ENCODE data around the gene MAST4. TPM values are rescaled to one million over a fixed set of nuclear protein-coding genes. Genes with fewer than 3 reads are reported as not detected.

Gene MAST4
- total and polyA plus RNA-seq, 2 donors (not counting 1 experiment from before 2014, with no cell fraction given) = 7.0 to 15.2 TPM

DNA sequence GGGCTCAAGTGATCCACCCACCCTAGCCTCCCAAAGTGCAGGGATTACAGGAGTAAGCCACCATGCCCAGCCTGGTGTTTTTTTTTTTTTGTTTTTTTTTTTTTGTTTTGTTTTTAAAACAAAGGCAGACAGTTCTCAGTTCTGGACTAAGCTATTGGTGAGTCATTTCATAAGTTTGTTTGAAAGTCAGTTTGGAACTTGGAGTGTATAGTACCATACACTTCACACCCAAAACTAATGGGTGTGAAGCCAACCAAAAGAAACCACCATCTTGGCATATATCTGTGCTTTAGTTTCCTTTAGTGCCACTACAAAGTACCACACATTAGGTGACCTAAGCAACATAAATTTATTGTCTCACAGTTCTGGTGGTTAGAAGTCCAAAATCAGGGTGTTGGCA is 13.4 kb downstream of the MAST4 start:
- H2AFZ ChIP-seq (ENCODE audit: low read length) = no peak overlapping the region
- no peaks in the 10 kb centered on the region for H3K79me2 ChIP-seq (ENCODE audit: control insufficient read depth, insufficient read depth, low read length)
- H3K4me2 ChIP-seq (ENCODE audit: extremely low read depth, insufficient read depth, low read length) = no peak overlapping the region
- H4K20me1 ChIP-seq (ENCODE audit: control insufficient read depth, extremely low read depth, insufficient read depth, low read length) = no peaks in the 10 kb centered on the region
- no peaks in the 10 kb centered on the region for H3K4me1 ChIP-seq (ENCODE audit: control insufficient read depth, extremely low read depth, insufficient read depth, low read length)
- H3K27me3 ChIP-seq (ENCODE audit: control insufficient read depth, insufficient read depth, low read length) = no peaks in the 10 kb centered on the region
- no peak for DNase-seq (ENCODE audit: low read depth in 2 of 2)
- H3K4me3 ChIP-seq (replicated peaks in 1 of 4; ENCODE audit: control extremely low read depth in 1 of 4, insufficient read depth in 1 of 4, low read depth in 3 of 4, low read length in 4 of 4) = no peak overlapping the region
- TF ChIP-seq EZH2 (IDR thresholded peaks at IDR 0.05; ENCODE audit: low read length, missing control alignments) (no peak), CTCF (conservative IDR thresholded peaks at IDR 0.05 in 1 of 2, IDR thresholded peaks at IDR 0.05 in 1 of 2; ENCODE audit: low read depth in 1 of 2, low read length in 2 of 2) (no peak)
- H3K36me3 ChIP-seq (ENCODE audit: control insufficient read depth, insufficient read depth, low read length) = no peaks in the 10 kb centered on the region
- no peaks in the 10 kb centered on the region for H3K9me3 ChIP-seq (ENCODE audit: control insufficient read depth, insufficient read depth, low read depth, low read length)
- no peak overlapping the region for H3K9ac ChIP-seq (ENCODE audit: insufficient read depth, low read length)
- no peak overlapping the region for H3K27ac ChIP-seq (ENCODE audit: insufficient read depth, low read length)

GRCh38 chr5:66612226-66612625 is 16.0 kb downstream of the MAST4 start:
- H3K27ac ChIP-seq (ENCODE audit: insufficient read depth, low read length) = no peak overlapping the region
- no peaks in the 10 kb centered on the region for H3K79me2 ChIP-seq (ENCODE audit: control insufficient read depth, insufficient read depth, low read length)
- TF ChIP-seq EZH2 (IDR thresholded peaks at IDR 0.05; ENCODE audit: low read length, missing control alignments) (no peak), CTCF (conservative IDR thresholded peaks at IDR 0.05 in 1 of 2, IDR thresholded peaks at IDR 0.05 in 1 of 2; ENCODE audit: low read depth in 1 of 2, low read length in 2 of 2) (no peak)
- no peak overlapping the region for H2AFZ ChIP-seq (ENCODE audit: low read length)
- no peak overlapping the region for H3K4me2 ChIP-seq (ENCODE audit: extremely low read depth, insufficient read depth, low read length)
- no peaks in the 10 kb centered on the region for H4K20me1 ChIP-seq (ENCODE audit: control insufficient read depth, extremely low read depth, insufficient read depth, low read length)
- no peak overlapping the region for H3K4me3 ChIP-seq (replicated peaks in 1 of 4; ENCODE audit: control extremely low read depth in 1 of 4, insufficient read depth in 1 of 4, low read depth in 3 of 4, low read length in 4 of 4)
- no peaks in the 10 kb centered on the region for H3K4me1 ChIP-seq (ENCODE audit: control insufficient read depth, extremely low read depth, insufficient read depth, low read length)
- no peaks in the 10 kb centered on the region for H3K27me3 ChIP-seq (ENCODE audit: control insufficient read depth, insufficient read depth, low read length)
- no peaks in the 10 kb centered on the region for H3K9me3 ChIP-seq (ENCODE audit: control insufficient read depth, insufficient read depth, low read depth, low read length)
- no peak for DNase-seq (ENCODE audit: low read depth in 2 of 2)
- no peaks in the 10 kb centered on the region for H3K36me3 ChIP-seq (ENCODE audit: control insufficient read depth, insufficient read depth, low read length)
- no peak overlapping the region for H3K9ac ChIP-seq (ENCODE audit: insufficient read depth, low read length)

GRCh38 chr5:66615136-66615535 is 18.9 kb downstream of the MAST4 start:
- Histone ChIP-seq H3K79me2 (ENCODE audit: control insufficient read depth, insufficient read depth, low read length) (no peaks in the 10 kb centered on the region), H3K4me3 (replicated peaks in 1 of 4; ENCODE audit: control extremely low read depth in 1 of 4, insufficient read depth in 1 of 4, low read depth in 3 of 4, low read length in 4 of 4) (no peak overlapping the region), H3K4me1 (ENCODE audit: control insufficient read depth, extremely low read depth, insufficient read depth, low read length) (no peaks in the 10 kb centered on the region), H3K9ac (ENCODE audit: insufficient read depth, low read length) (no peak overlapping the region), H3K9me3 (ENCODE audit: control insufficient read depth, insufficient read depth, low read depth, low read length) (no peaks in the 10 kb centered on the region), H3K27me3 (ENCODE audit: control insufficient read depth, insufficient read depth, low read length) (no peaks in the 10 kb centered on the region), H2AFZ (ENCODE audit: low read length) (no peak overlapping the region), H4K20me1 (ENCODE audit: control insufficient read depth, extremely low read depth, insufficient read depth, low read length) (no peaks in the 10 kb centered on the region), H3K36me3 (ENCODE audit: control insufficient read depth, insufficient read depth, low read length) (no peaks in the 10 kb centered on the region), H3K27ac (ENCODE audit: insufficient read depth, low read length) (no peak overlapping the region), H3K4me2 (ENCODE audit: extremely low read depth, insufficient read depth, low read length) (no peak overlapping the region)
- no peak for DNase-seq (ENCODE audit: low read depth in 2 of 2)
- TF ChIP-seq CTCF (conservative IDR thresholded peaks at IDR 0.05 in 1 of 2, IDR thresholded peaks at IDR 0.05 in 1 of 2; ENCODE audit: low read depth in 1 of 2, low read length in 2 of 2) (no peak), EZH2 (IDR thresholded peaks at IDR 0.05; ENCODE audit: low read length, missing control alignments) (no peak)

Measured in fibroblast of lung (primary cell).